HTERT RPE-1 (cell line): ENCODE measurements around the gene ALDH1B1.

Experiments
- in situ Hi-C: fragments of 300-500 bp; cut with MboI; formaldehyde crosslinking; loops from 4 replicates; pipeline ENCODE4 v1.14.3; 2020; ENCODE audit warnings: low sequenced_read_pairs

Gene ALDH1B1

GRCh38 chr9:38437193-38437823, 44.8 kb downstream of the ALDH1B1 start:
- in situ Hi-C loops = no loop called here

- in situ Hi-C loops = no loop called here
Observed at GRCh38 chr9:38439291-38439915, 46.9 kb downstream of the ALDH1B1 start.

GRCh38 chr9:38439916-38440301, 47.4 kb downstream of the ALDH1B1 start:
- in situ Hi-C loops = no loop called here

GRCh38 chr9:38440516-38440915, 48.0 kb downstream of the ALDH1B1 start:
- in situ Hi-C loops = no loop called here

GRCh38 chr9:38441347-38442085, 49.0 kb downstream of the ALDH1B1 start:
- in situ Hi-C loops = no loop called here

GRCh38 chr9:38442473-38443096, 50.1 kb downstream of the ALDH1B1 start:
- in situ Hi-C loops = no loop called here

- in situ Hi-C loops = no loop called here
Observed at GRCh38 chr9:38443181-38443580, 50.7 kb downstream of the ALDH1B1 start.

GRCh38 chr9:38443597-38443996, 51.1 kb downstream of the ALDH1B1 start:
- in situ Hi-C loops = no loop called here

GRCh38 chr9:38445154-38446043, 52.9 kb downstream of the ALDH1B1 start:
- in situ Hi-C loops = no loop called here

GRCh38 chr9:38447703-38448102, 55.2 kb downstream of the ALDH1B1 start:
- in situ Hi-C loops = no loop called here
